Heart right ventricle (tissue), 16 donors: Measurements from ENCODE around the gene DPT. TPM values are rescaled to one million over a fixed set of nuclear protein-coding genes. Genes with fewer than 3 reads are reported as not detected.

Experiments used
- ATAC-seq, 8 donors: fragments of 200-7000 bp; cut with Tn5 transposase; one replicate each; pipeline ENCODE4 v1.9.1; 2020; ENCODE audit warnings: mild to moderate bottlenecking in 8 of 8, moderate library complexity in 8 of 8, moderate number of reproducible peaks in 1 of 8
- DNase-seq, 2 donors: peaks; one replicate each; pipeline ENCODE4 v3.0.0-alpha.2; 2020
- H3K27ac ChIP-seq, 10 donors: fragments of 200-600 bp; sonication (generic) in 2 of 10; one replicate each; pipeline versions ENCODE4 v1.5.0 to v1.8.0; 2020 to 2022; ENCODE audit warnings: mild to moderate bottlenecking in 3 of 10
- H3K27me3 ChIP-seq, 7 donors: fragments of 200-600 bp; one replicate each; pipeline ENCODE4 v1.8.0; 2021 to 2022; ENCODE audit warnings: mild to moderate bottlenecking in 2 of 7
- H3K36me3 ChIP-seq, 9 donors: fragments of 200-600 bp; sonication (generic) in 1 of 9; one replicate each; pipeline versions ENCODE4 v1.5.0 to v1.8.0; 2020 to 2022; ENCODE audit warnings: mild to moderate bottlenecking in 2 of 9
- H3K4me1 ChIP-seq, 9 donors: fragments of 200-600 bp; sonication (generic) in 1 of 9; one replicate each; pipeline versions ENCODE4 v1.5.0 to v1.8.0; 2020 to 2022; ENCODE audit warnings: mild to moderate bottlenecking in 4 of 9
- H3K4me3 ChIP-seq, 10 donors: fragments of 200-600 bp; sonication (generic) in 2 of 10; one replicate each; pipeline versions ENCODE4 v1.5.0 to v1.8.0; 2020 to 2022; ENCODE audit warnings: mild to moderate bottlenecking in 7 of 10, moderate library complexity in 2 of 10
- H3K9me3 ChIP-seq, 11 donors: fragments of 200-600 bp in 10 of 11; sonication (generic) in 2 of 11; one replicate each; pipeline versions ENCODE4 v1.5.0 to v1.8.0; 2013 to 2022; ENCODE audit warnings: mild to moderate bottlenecking in 2 of 11, control low read depth in 1 of 11, moderate library complexity in 1 of 11
- CTCF ChIP-seq, 9 donors: fragments of 200-600 bp; sonication (generic) in 2 of 9; IDR thresholded peaks; one replicate each; pipeline versions ENCODE4 v1.5.0 to v1.8.0; 2021 to 2022; ENCODE audit warnings: antibody characterized with exemption in 9 of 9, mild to moderate bottlenecking in 5 of 9, moderate library complexity in 1 of 9
- WGBS, 2 donors: extraction: QIAGEN DNeasy Blood & Tissue Kit; methylation state at CpG; one replicate each; pipeline ENCODE4 v1.1.7; 2013; ENCODE audit warnings: inconsistent platforms in 1 of 2; 5-methylcytosine and 5-hydroxymethylcytosine counted together
- intact Hi-C, 10 donors: fragments of 100-400 bp; cut with DNase I; formaldehyde crosslinking; loops; one replicate each; pipeline versions ENCODE4 v1.11.1 to v1.14.2; 2022
- polyA plus RNA-seq, 2 donors: library from polyadenylated mRNA; stranded (reverse); fragments of 200-250 nt; gene quantifications; one replicate each; pipeline ENCODE4 v1.2.3, GENCODE V29; 2013
- total RNA-seq, 10 donors: library from RNA; stranded (reverse); fragmentation: NEBNext Ultra II Directional in 3 of 10; extraction: Animal tissue kit (Norgen Biotek cat#: 25700) in 3 of 10; gene quantifications; one replicate each; pipeline versions ENCODE4 v1.2.1 to v1.2.4, GENCODE V29; 2021 to 2023
- donor health status: Arrhythmogenic right ventricular cardiomyopathy.
- donor health status: ischemic (EF 13 %, LVEDD 7.1; RV severe dilation, severe dysfunction).
- donor health status: healthy with polysubstance abuse.
- donor health status: DM: no; HTN: yes; CAD: no.
- donor health status: DM: no; HTN: no; CAD: no.
- donor health status: ischemic (EF 25% LVEDD 6.9; RV normal size, moderate dysfunction).
- donor health status: ischemic (EF 25% LVEDD 5.7; RV mildly dilated, moderate dysfunction).
- donor health status: healthy.
- donor health status: DM: yes; HTN: yes; CAD: no.
- donor health status: Ischemic cardiomyopathy.
- donor health status: ischemic (EF 35%, LVEDD 5.7; RV mildly dilated, moderate dysfunction).
- donor health status: nonischemic (EF 11% LVEDD 7.7; RV severe dilation, severe dysfunction).
- donor health status: DM: yes; HTN: yes; CAD: no.
- donor health status: PGD.
- donor health status: ischemic (EF 29% LVEDD 5.4; RV normal size, mild dysfunction).
- donor health status: nonischemic (EF 23%, LVEDD 6.1; RV moderate dilation, normal function).

The DPT gene
- total and polyA plus RNA-seq, 12 donors, result 25.4 to 74.1 (median 39.3) TPM

- Histone ChIP-seq H3K4me1 (peaks cover 0 to 26% (median 0%) of the 10 kb centered on the region in 9 donors), H3K27me3 (no peaks in the 10 kb centered on the region), H3K9me3 (no peaks in the 10 kb centered on the region), H3K27ac (no peak overlapping the region), H3K36me3 (no peaks in the 10 kb centered on the region), H3K4me3 (no peak overlapping the region)
- WGBS, 2 donors, result 93% methylated on average over 3 of the region's 3 CpGs
- ATAC-seq (no peak), DNase-seq (no peak)
- no peak for TF ChIP-seq CTCF (IDR thresholded peaks at IDR 0.05)
- intact Hi-C loops, result no loop called here
Observed at GRCh38 chr1:168692472-168692871, 36.5 kb downstream of the DPT start.

- ATAC-seq (no peak), DNase-seq (no peak)
- Histone ChIP-seq H3K27ac (peak overlapping the region in 2 of 10 donors; percentile 22 to 78), H3K4me3 (no peak overlapping the region), H3K36me3 (no peaks in the 10 kb centered on the region), H3K4me1 (peaks cover 0 to 26% (median 0%) of the 10 kb centered on the region in 9 donors), H3K9me3 (no peaks in the 10 kb centered on the region), H3K27me3 (no peaks in the 10 kb centered on the region)
- TF ChIP-seq CTCF (IDR thresholded peaks at IDR 0.05), result no peak
- WGBS, 2 donors, result 66 to 76% methylated on average over 5 of the region's 5 CpGs
- intact Hi-C loops, result no loop called here
Observed at GRCh38 chr1:168691541-168691940, 37.5 kb downstream of the DPT start.

- peak overlapping the region in 5 of 10 donors; percentile 10 to 78 (median 38) for H3K27ac ChIP-seq
- intact Hi-C loops, result no loop called here
- H3K4me1 ChIP-seq, result peaks cover 0 to 26% (median 0%) of the 10 kb centered on the region in 9 donors
- TF ChIP-seq CTCF (IDR thresholded peaks at IDR 0.05), result no peak
- H3K9me3 ChIP-seq, result no peaks in the 10 kb centered on the region
- 69 to 76% methylated on average over 8 of the region's 8 CpGs for WGBS, 2 donors
- H3K36me3 ChIP-seq, result no peaks in the 10 kb centered on the region
- peak in 1 of 2 donors; percentile 16 for DNase-seq
- no peak overlapping the region for H3K4me3 ChIP-seq
- H3K27me3 ChIP-seq, result no peaks in the 10 kb centered on the region
- ATAC-seq, result peak; percentile 57 to 96 (median 84)
Observed at GRCh38 chr1:168689726-168690602, 39.0 kb downstream of the DPT start.

DNA sequence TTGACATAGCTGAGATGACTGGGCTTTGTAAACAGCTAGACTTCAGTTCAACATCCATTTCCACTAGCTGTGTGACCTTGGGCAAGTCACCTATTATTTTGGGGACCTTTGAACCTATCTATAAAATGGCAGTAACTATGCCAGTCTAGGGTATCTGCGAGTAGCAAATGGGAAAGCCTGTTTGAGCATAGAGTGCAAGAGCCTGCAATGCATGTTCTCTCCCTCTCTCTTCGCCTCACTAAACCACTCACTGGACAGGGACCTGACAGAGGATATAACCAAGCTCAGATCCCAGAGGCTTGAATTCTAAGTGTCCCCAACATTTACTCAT is 39.7 kb downstream of the DPT start:
- no peaks in the 10 kb centered on the region for H3K36me3 ChIP-seq
- TF ChIP-seq CTCF (IDR thresholded peaks at IDR 0.05), result no peak
- intact Hi-C loops, result no loop called here
- H3K27me3 ChIP-seq, result no peaks in the 10 kb centered on the region
- H3K9me3 ChIP-seq, result no peaks in the 10 kb centered on the region
- peaks cover 0 to 26% (median 0%) of the 10 kb centered on the region in 9 donors for H3K4me1 ChIP-seq
- DNase-seq (no peak), ATAC-seq (peak in 1 of 8 donors; percentile 20)
- peak overlapping the region in 4 of 10 donors; percentile 10 to 78 (median 40) for H3K27ac ChIP-seq
- no peak overlapping the region for H3K4me3 ChIP-seq
- 73 to 93% methylated on average over 2 of the region's 2 CpGs for WGBS, 2 donors
